Measurements from ENCODE around the gene SAMD14.

SAMD14 gene

DNA sequence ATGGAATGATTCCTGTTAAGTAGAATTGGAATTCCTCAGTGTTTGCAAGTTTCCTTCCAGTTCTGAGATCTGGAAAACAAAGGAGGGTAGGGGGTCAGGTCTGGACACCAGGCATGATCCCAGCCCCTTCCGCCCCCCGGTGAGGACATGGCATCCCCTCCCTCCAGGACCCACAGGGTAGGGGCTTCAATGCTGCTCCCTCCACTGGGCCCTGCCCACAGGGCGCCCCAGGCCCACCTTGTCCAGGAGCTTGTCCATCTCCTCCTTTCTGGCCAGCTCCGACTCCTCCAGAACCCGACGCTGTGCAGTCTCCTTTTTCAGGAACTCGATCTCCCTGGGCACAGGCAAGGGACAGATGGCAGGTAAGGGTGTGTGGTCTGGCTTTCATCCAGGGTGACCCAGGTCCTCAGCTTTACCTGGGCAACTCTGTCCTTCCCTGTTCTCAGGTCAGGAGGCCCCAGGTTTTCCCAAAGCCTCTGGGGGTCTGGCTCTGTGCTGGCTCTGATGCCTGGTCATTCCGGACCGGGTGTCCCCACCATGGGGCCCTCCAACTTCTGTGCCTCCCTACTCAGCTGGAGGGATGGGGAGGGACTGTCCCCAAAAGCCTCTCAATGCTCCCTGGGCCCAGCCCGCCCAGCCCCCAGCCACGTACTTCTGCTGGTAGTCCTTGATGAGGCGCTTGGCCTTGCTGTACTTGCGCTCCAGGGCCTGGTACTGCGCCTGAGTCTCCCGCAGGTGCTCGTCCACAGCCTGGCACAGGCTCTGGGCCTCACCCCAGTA, 5.5 kb upstream of the SAMD14 start:
- Histone ChIP-seq H3K36me3 (ENCODE audit: control insufficient read depth in 1 of 2, insufficient read depth in 2 of 2, low read length in 2 of 2) (peaks cover 45 to 54% of the 10 kb centered on the region in 2 donors), H3K4me3 (ENCODE audit: low read depth in 1 of 2, low read length in 2 of 2) (no peak overlapping the region), H3K27ac (ENCODE audit: low read length) (no peak overlapping the region), H3K4me1 (ENCODE audit: control insufficient read depth in 1 of 2, insufficient read depth in 2 of 2, low read length in 2 of 2) (peaks cover 1 to 22% of the 10 kb centered on the region in 2 donors), H3K9me3 (ENCODE audit: control insufficient read depth in 1 of 2, low read length in 2 of 2) (no peaks in the 10 kb centered on the region), H3K27me3 (ENCODE audit: low read depth, low read length) (no peaks in the 10 kb centered on the region)

DNA sequence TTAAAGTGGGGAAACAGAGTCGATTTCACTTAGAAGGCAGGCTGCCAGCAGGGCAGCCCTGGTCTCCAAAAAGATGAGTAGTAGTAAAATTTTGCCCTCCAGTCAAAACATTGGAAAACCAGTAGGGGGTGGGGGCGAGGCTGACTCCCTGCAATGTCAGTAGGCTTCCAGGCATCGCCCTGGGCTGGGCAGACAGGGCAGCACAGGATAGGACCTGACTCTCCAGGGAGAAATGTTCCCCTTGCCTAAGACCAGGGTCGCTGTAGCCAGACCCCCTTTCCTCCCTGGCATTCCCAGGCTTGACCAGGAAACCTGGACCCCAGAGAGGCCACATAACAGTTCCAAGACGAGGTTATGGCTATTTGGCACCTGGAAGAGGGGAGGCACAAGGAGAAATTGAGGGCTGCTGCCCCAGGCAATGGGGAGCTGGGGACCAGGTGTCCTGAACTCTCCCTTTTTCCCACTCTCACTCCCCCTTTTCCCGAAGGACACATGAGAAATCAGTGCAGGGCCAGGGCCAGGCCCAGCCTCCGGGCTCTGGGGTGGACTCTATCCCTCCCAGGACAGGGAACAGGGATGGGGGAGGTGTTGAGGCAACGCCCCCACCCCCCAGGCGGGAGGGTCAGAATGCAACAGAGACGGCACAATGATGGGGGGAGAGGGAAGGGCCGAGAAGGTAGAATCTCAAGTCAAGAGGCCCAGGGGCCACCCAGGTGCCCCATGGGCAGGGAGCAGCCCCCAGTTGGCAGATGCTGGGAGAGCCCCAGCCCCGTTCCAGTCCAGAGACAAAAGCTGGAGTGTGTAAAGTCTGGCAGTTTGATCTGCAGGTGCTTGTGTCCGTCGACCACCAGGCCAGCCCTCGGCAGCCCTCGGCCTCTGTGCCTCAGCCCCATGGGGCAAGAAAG, 4.5 kb upstream of the SAMD14 start:
- H3K36me3 ChIP-seq (ENCODE audit: control insufficient read depth in 1 of 2, insufficient read depth in 2 of 2, low read length in 2 of 2), result peaks cover 42 to 46% of the 10 kb centered on the region in 2 donors
- H3K9me3 ChIP-seq (ENCODE audit: control insufficient read depth in 1 of 2, low read length in 2 of 2), result no peaks in the 10 kb centered on the region
- peaks cover 0 to 25% of the 10 kb centered on the region in 2 donors for H3K4me1 ChIP-seq (ENCODE audit: control insufficient read depth in 1 of 2, insufficient read depth in 2 of 2, low read length in 2 of 2)
- no peaks in the 10 kb centered on the region for H3K27me3 ChIP-seq (ENCODE audit: low read depth, low read length)
- H3K4me3 ChIP-seq (ENCODE audit: low read depth in 1 of 2, low read length in 2 of 2), result no peak overlapping the region
- H3K27ac ChIP-seq (ENCODE audit: low read length), result no peak overlapping the region

DNA sequence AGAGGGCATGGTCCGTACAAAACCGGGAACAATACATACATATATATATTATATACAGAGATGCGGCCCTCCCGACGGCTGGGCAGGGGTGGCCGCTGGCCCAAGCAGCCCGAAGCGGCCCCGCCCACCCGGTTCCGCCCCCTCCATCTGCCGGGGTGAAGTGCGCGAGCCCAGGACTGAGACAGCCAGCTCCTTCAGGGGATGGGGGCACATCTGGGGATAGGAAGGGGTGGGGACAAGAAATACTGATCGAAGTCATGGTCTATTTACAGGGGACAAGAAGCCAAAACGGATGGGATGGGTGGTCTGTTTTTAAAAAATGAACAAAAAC, 3.8 kb upstream of the SAMD14 start:
- no peak overlapping the region for H3K4me3 ChIP-seq (ENCODE audit: low read depth in 1 of 2, low read length in 2 of 2)
- peaks cover 35 to 39% of the 10 kb centered on the region in 2 donors for H3K36me3 ChIP-seq (ENCODE audit: control insufficient read depth in 1 of 2, insufficient read depth in 2 of 2, low read length in 2 of 2)
- H3K27ac ChIP-seq (ENCODE audit: low read length), result no peak overlapping the region
- no peaks in the 10 kb centered on the region for H3K27me3 ChIP-seq (ENCODE audit: low read depth, low read length)
- no peaks in the 10 kb centered on the region for H3K9me3 ChIP-seq (ENCODE audit: control insufficient read depth in 1 of 2, low read length in 2 of 2)
- H3K4me1 ChIP-seq (ENCODE audit: control insufficient read depth in 1 of 2, insufficient read depth in 2 of 2, low read length in 2 of 2), result peaks cover 0 to 33% of the 10 kb centered on the region in 2 donors

DNA sequence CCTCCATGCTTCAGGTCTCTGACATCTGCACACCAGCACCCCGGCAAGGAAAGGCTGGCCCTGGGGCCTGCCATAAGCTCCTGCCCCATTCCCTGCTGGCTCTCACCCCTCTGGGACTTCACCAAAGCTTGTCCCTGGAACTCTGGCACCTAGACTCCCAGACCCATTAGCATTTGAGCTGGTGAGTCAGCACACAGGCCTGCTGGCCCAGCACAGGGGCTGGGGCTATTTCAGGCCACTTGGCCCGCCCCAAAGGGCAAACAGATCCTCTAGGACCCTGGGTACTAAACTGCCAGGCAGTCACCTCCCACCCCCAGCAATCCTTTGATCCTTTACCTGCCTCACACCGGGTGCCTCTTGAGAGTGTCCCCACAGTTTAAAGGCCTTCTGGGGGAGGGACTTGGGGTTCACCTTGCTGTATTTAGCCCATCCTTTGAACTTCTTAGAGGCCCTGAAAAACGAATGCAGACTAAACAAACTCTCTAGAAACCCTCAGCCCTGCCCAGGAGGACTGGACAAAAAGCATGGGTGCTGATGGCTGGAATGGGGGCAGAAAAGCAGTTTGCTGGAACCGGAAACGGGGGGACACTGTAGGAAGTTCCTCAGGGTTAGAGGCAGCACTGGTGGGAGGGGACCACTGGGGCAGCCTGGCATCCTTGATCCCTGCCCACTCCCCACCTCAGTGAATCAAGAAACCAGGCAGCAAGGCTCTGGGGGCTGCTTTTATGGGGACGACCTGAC, 3.2 kb upstream of the SAMD14 start:
- no peaks in the 10 kb centered on the region for H3K27me3 ChIP-seq (ENCODE audit: low read depth, low read length)
- peak overlapping the region; percentile 27 for H3K27ac ChIP-seq (ENCODE audit: low read length)
- H3K9me3 ChIP-seq (ENCODE audit: control insufficient read depth in 1 of 2, low read length in 2 of 2), result no peaks in the 10 kb centered on the region
- H3K4me1 ChIP-seq (ENCODE audit: control insufficient read depth in 1 of 2, insufficient read depth in 2 of 2, low read length in 2 of 2), result peaks cover 0 to 36% of the 10 kb centered on the region in 2 donors
- peaks cover 30 to 34% of the 10 kb centered on the region in 2 donors for H3K36me3 ChIP-seq (ENCODE audit: control insufficient read depth in 1 of 2, insufficient read depth in 2 of 2, low read length in 2 of 2)
- H3K4me3 ChIP-seq (ENCODE audit: low read depth in 1 of 2, low read length in 2 of 2), result no peak overlapping the region

DNA sequence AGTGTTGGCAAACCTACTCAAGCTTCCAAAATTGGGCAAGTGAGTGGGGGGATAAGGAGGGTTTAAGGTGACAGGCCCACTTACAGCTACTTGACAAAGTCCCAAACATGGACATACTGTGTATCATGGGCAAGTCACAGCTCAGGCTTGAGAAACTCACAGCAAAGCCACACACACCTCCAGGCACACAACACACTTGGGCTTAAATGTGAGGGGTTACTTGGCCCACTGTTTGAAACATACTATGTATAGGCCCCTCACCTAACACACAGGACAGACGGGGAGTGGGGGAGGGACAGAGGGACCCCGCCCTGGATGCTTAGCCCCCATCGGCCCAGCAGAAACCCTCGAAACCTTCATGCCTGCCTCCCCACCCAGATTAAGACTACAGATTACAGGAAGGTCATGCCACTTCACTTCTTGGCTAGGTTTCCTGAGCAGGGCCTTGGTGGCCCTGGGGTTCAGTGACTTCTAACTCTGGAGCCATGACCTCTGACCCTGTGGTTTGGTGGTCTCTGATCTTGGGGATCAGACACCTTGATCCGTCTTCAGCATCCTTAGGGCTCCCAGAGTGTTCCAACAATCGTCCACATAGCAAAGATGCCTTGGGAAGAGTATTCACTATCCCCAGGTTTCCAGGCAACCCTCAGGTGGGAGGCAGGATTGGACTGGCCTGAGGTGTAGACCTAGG, 2.3 kb upstream of the SAMD14 start:
- H3K4me1 ChIP-seq (ENCODE audit: control insufficient read depth in 1 of 2, insufficient read depth in 2 of 2, low read length in 2 of 2), result peaks cover 0 to 36% of the 10 kb centered on the region in 2 donors
- H3K9me3 ChIP-seq (ENCODE audit: control insufficient read depth in 1 of 2, low read length in 2 of 2), result no peaks in the 10 kb centered on the region
- no peak overlapping the region for H3K27ac ChIP-seq (ENCODE audit: low read length)
- H3K27me3 ChIP-seq (ENCODE audit: low read depth, low read length), result no peaks in the 10 kb centered on the region
- no peak overlapping the region for H3K4me3 ChIP-seq (ENCODE audit: low read depth in 1 of 2, low read length in 2 of 2)
- H3K36me3 ChIP-seq (ENCODE audit: control insufficient read depth in 1 of 2, insufficient read depth in 2 of 2, low read length in 2 of 2), result peaks cover 20 to 25% of the 10 kb centered on the region in 2 donors

DNA sequence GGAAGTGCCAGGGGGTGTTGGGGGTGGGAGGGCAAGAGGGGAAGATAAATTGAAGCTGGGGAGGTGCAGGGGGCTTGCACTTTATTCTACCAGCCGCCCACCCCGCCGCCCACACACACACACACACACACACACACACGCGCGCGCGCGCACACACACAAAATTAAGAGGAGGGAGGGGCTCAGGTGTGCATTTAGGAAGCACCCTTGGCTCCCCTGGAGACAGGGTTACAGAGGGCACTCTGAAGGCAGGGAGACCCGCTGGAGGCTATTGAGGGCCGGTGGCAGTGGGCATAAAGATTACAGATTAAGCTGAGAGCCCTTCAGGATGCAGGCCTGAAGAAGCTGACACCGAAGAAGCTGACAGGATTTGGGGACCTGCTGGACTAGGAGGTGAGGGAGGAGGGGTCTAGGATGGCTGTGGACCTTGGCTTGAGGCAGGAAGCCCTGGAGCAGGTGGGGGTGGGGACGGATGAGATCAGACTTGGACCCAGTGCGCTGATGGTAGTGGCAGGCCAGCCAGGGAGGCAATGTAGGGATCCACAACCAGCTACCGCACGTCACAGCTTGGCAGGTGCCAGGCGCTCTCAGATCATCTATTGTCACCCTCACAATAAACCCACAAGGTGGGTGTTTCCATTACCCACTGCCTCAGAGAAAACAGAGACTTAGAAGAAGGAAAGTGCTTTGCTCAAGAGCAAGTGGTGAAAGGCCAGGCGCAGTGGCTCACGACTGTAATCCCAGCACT, 772 bp upstream of the SAMD14 start:
- Histone ChIP-seq H3K36me3 (ENCODE audit: control insufficient read depth in 1 of 2, insufficient read depth in 2 of 2, low read length in 2 of 2) (peaks cover 6 to 10% of the 10 kb centered on the region in 2 donors), H3K27ac (ENCODE audit: low read length) (no peak overlapping the region), H3K4me3 (ENCODE audit: low read depth in 1 of 2, low read length in 2 of 2) (peak overlapping the region in 1 of 2 donors; percentile 59), H3K9me3 (ENCODE audit: control insufficient read depth in 1 of 2, low read length in 2 of 2) (no peaks in the 10 kb centered on the region), H3K27me3 (ENCODE audit: low read depth, low read length) (no peaks in the 10 kb centered on the region), H3K4me1 (ENCODE audit: control insufficient read depth in 1 of 2, insufficient read depth in 2 of 2, low read length in 2 of 2) (peaks cover 0 to 36% of the 10 kb centered on the region in 2 donors)

DNA sequence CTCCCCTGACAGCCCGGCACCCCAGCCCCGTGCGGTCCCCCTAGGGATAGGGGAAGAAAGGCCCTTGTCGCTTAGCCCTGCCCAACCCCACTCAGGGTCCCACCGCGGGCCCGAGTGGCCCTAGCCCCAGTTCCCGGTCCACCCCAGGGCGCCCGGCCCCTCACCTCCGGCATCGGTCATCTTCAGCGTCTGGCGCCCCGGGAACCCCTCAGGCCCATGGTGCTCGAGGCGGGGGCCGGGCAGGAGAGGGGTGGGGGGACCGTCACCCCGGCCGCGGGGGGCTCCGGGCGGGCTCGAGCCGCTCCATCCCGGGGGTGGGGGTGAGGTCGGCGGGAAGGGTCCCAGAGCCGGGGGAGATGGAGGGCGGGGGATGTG, 620 bp downstream of the SAMD14 start:
- H3K27ac ChIP-seq (ENCODE audit: low read length), result no peak overlapping the region

DNA sequence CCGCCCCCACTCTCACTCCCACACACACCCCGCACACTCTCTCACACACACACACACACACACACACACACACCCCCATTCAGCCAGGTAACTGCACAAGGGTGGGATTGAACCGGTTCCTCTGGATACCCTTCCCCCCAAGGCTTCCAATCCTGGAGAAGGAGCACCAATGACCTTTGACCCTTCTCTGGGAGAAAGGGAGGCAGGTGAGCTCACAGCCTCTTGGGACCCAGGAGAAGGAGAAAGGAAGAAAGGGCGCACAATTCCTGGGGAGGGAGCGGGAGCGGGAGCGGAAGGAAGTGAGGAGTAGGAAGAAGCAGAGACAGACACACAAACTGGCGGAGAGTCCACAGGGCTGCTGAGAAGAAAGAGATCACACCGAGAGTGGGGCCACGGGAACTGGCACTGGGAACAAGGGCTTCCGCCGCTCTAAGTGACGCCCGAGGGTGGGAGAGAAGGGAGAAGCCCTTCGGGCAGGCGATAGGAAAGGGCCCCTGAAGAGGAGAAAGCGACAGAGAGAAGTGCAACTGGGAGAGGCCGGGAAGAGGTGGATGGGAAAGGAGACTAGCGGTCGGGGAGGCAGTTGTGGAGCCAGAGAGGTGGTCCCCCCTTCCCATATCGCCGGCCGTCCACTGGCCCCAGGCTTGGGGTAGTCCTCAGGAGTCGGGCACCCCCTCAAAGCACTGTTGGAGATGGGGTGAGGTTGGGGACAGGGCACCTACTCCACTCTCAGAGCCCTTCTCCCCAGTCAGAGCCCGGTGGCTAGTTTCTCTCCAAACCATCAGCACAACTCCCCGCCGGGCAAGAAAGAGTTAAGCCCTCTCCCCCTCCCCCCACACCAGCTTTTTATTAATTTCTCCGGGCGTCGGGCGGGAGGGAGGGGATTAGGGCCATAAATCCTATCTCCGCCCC, 1.3 kb downstream of the SAMD14 start:
- H3K27ac ChIP-seq (ENCODE audit: low read length), result no peak overlapping the region
- peak overlapping the region; percentile 31 to 59 for H3K4me3 ChIP-seq (ENCODE audit: low read depth in 1 of 2, low read length in 2 of 2)
- H3K27me3 ChIP-seq (ENCODE audit: low read depth, low read length), result no peaks in the 10 kb centered on the region
- H3K4me1 ChIP-seq (ENCODE audit: control insufficient read depth in 1 of 2, insufficient read depth in 2 of 2, low read length in 2 of 2), result peaks cover 0 to 32% of the 10 kb centered on the region in 2 donors
- no peaks in the 10 kb centered on the region for H3K9me3 ChIP-seq (ENCODE audit: control insufficient read depth in 1 of 2, low read length in 2 of 2)
- H3K36me3 ChIP-seq (ENCODE audit: control insufficient read depth in 1 of 2, insufficient read depth in 2 of 2, low read length in 2 of 2), result no peaks in the 10 kb centered on the region

More for the DNA sequence above, 620 bp downstream of the SAMD14 start:
- Histone ChIP-seq H3K9me3 (ENCODE audit: control insufficient read depth in 1 of 2, low read length in 2 of 2) (no peaks in the 10 kb centered on the region), H3K36me3 (ENCODE audit: control insufficient read depth in 1 of 2, insufficient read depth in 2 of 2, low read length in 2 of 2) (no peaks in the 10 kb centered on the region), H3K4me1 (ENCODE audit: control insufficient read depth in 1 of 2, insufficient read depth in 2 of 2, low read length in 2 of 2) (peaks cover 0 to 36% of the 10 kb centered on the region in 2 donors), H3K27me3 (ENCODE audit: low read depth, low read length) (no peaks in the 10 kb centered on the region), H3K4me3 (ENCODE audit: low read depth in 1 of 2, low read length in 2 of 2) (peak overlapping the region in 1 of 2 donors; percentile 59)

DNA sequence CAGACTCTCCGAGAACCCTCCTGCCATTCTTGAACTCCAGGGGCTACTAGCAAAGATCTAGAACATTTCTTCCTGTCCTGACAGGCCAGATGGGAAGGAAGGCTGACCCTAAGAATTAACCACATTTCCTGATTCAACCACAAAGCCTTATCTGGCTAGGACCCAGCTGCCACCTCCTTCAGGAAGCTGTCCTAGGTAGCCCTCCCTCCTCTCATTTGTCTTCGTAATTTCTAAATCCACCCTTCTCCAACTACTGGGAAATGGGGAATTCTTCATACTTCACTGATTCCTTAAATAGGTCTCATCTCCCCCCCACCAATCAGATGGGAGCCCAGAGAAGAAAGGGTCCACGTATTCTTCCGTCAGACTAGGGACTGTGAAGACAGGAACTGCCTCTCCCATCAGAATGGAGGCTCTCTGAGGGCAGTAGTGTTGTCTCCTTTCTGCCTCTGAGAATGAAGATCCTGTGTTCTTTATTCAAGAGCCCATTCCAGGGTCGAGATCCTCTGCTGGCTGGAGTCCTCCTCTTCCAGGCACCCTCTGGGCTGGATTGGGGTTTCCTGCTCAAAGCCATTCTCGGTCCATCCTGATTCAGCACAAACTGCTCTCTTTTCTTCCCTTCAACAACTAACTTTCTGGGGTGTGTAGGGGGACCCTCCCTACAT, 2.1 kb downstream of the SAMD14 start:
- Histone ChIP-seq H3K27me3 (ENCODE audit: low read depth, low read length) (no peaks in the 10 kb centered on the region), H3K27ac (ENCODE audit: low read length) (no peak overlapping the region), H3K9me3 (ENCODE audit: control insufficient read depth in 1 of 2, low read length in 2 of 2) (no peaks in the 10 kb centered on the region), H3K36me3 (ENCODE audit: control insufficient read depth in 1 of 2, insufficient read depth in 2 of 2, low read length in 2 of 2) (no peaks in the 10 kb centered on the region), H3K4me3 (ENCODE audit: low read depth in 1 of 2, low read length in 2 of 2) (no peak overlapping the region), H3K4me1 (ENCODE audit: control insufficient read depth in 1 of 2, insufficient read depth in 2 of 2, low read length in 2 of 2) (peaks cover 0 to 23% of the 10 kb centered on the region in 2 donors)

All from muscle layer of duodenum (tissue), 2 donors.